Kidney (tissue), 14 donors: ENCODE measurements around the gene CMTM8. TPM values are rescaled to one million over a fixed set of nuclear protein-coding genes. Genes with fewer than 3 reads are reported as not detected.
A peak's percentile ranks its signal among the peaks of the same experiment; 100 is the strongest.

Source experiments
- DNase-seq, 5 donors: peaks; one replicate each; pipeline ENCODE4 v3.0.0-alpha.2; 2013 to 2020
- FAIRE-seq: peaks from 2 replicates; lab custom pipeline; 2012; peaks lifted over from hg19 to GRCh38; lab: Jason Lieb, UNC
- H3K27ac ChIP-seq, 2 donors: one replicate each; pipeline ENCODE4 v1.7.0; 2013; ENCODE audit warnings: low read depth in 2 of 2, low read length in 2 of 2, inconsistent platforms in 1 of 2
- H3K27me3 ChIP-seq: one replicate; pipeline ENCODE4 v1.7.1; 2013; ENCODE audit warnings: low read length, inconsistent platforms; ENCODE audit not compliant: control insufficient read depth, insufficient read depth
- H3K36me3 ChIP-seq, 3 donors: one replicate each; pipeline versions ENCODE4 v1.7.0 to v1.7.1; 2013; ENCODE audit warnings: low read length in 3 of 3, control low read depth in 1 of 3, inconsistent platforms in 1 of 3; ENCODE audit not compliant: insufficient read depth in 3 of 3, control insufficient read depth in 2 of 3
- H3K4me1 ChIP-seq, 3 donors: one replicate each; pipeline versions ENCODE4 v1.7.0 to v1.7.1; 2013; ENCODE audit warnings: low read length in 3 of 3, inconsistent platforms in 1 of 3, low read depth in 1 of 3; ENCODE audit not compliant: control insufficient read depth in 2 of 3, insufficient read depth in 2 of 3
- H3K4me3 ChIP-seq, 3 donors: one replicate each; pipeline versions ENCODE4 v1.7.0 to v1.8.1; 2013; ENCODE audit warnings: low read length in 3 of 3, control low read depth in 1 of 3, inconsistent platforms in 1 of 3
- H3K9ac ChIP-seq, 3 donors: one replicate each; pipeline versions ENCODE4 v1.7.0 to v1.7.1; 2013; ENCODE audit warnings: low read length in 3 of 3, control low read depth in 1 of 3, inconsistent platforms in 1 of 3
- H3K9me3 ChIP-seq, 3 donors: one replicate each; pipeline versions ENCODE4 v1.7.0 to v1.7.1; 2013; ENCODE audit warnings: low read length in 3 of 3, control low read depth in 1 of 3, inconsistent platforms in 1 of 3; ENCODE audit not compliant: control insufficient read depth in 2 of 3, insufficient read depth in 1 of 3
- intact Hi-C: fragments of 100-400 bp; cut with DNase I; formaldehyde crosslinking; loops from one replicate; pipeline ENCODE4 v1.11.1; 2022
- polyA plus RNA-seq: library from polyadenylated mRNA; stranded (reverse); fragments of 350-450 nt; fragmentation: Illumina TruSeq; extraction: RNeasy Lipid Tissue Mini Kit (QIAGEN cat#74804); gene quantifications from one replicate; pipeline ENCODE4 v1.2.3, GENCODE V29; 2014; ENCODE audit warnings: low read depth, low replicate concordance; ENCODE audit not compliant: insufficient read depth
- total RNA-seq: library from RNA; stranded (reverse); fragmentation: NEBNext Ultra II Directional; extraction: Animal tissue kit (Norgen Biotek cat#: 25700); gene quantifications from one replicate; pipeline ENCODE4 v1.2.1, GENCODE V29; 2021
- TF ChIP-seq, protein P1 (sequence below): IDR thresholded peaks from 3 replicates; pipeline ENCODE4 v1.5.1; 2012; ENCODE audit warnings: mild to moderate bottlenecking, moderate library complexity, borderline replicate concordance; ENCODE audit not compliant: insufficient read depth; ENCODE audit errors: extremely low read depth
- donor health status: control.
- donor health status: control.
- donor health status: control.
- donor health status: control.
- donor health status: control.
- donor health status: DM: yes; HTN: yes; CAD: no.
- donor health status: Normal renal cell carcinoma (clear cell type).

The CMTM8 gene
- total and polyA plus RNA-seq, 2 donors from 2014 or later = 5.4 to 9.6 TPM

DNA sequence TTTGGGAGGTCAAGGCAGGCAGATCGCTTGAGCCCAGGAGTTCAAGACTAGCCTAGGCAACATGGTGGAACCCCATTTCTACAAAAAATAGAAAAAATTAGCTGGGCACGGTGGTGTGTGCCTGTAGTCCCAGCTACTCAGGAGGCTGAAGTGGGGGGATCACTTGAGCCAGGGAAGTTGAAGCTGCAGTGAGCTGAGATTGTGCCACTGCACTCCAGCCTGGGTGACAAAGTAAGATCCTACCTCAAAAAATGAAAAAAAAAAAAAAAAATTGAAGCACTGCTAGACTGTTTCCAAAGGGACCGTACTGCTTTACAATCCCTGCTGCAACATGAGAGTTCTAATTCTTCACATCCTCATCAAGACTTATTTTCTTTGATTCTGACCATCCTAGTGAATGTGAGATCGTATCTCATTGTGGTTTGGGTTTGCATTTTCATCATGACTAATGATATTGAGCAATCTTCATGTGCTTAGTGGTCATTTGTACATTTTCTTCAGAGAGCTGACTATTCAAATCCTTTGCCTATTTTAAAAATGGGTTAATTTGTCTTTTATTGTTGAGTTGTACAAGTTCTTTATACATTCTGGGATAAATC, 10.8 kb downstream of the CMTM8 start:
- H3K9me3 ChIP-seq = no peaks in the 10 kb centered on the region
- DNase-seq (no peak), FAIRE-seq (no peak)
- H3K4me1 ChIP-seq = no peaks in the 10 kb centered on the region
- H3K27me3 ChIP-seq = no peaks in the 10 kb centered on the region
- no peaks in the 10 kb centered on the region for H3K36me3 ChIP-seq
- no peak overlapping the region for H3K4me3 ChIP-seq
- TF ChIP-seq, protein P1, sequence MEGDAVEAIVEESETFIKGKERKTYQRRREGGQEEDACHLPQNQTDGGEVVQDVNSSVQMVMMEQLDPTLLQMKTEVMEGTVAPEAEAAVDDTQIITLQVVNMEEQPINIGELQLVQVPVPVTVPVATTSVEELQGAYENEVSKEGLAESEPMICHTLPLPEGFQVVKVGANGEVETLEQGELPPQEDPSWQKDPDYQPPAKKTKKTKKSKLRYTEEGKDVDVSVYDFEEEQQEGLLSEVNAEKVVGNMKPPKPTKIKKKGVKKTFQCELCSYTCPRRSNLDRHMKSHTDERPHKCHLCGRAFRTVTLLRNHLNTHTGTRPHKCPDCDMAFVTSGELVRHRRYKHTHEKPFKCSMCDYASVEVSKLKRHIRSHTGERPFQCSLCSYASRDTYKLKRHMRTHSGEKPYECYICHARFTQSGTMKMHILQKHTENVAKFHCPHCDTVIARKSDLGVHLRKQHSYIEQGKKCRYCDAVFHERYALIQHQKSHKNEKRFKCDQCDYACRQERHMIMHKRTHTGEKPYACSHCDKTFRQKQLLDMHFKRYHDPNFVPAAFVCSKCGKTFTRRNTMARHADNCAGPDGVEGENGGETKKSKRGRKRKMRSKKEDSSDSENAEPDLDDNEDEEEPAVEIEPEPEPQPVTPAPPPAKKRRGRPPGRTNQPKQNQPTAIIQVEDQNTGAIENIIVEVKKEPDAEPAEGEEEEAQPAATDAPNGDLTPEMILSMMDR = no peak
- intact Hi-C loops = no loop called here
- H3K9ac ChIP-seq = no peak overlapping the region
- no peak overlapping the region for H3K27ac ChIP-seq

DNA sequence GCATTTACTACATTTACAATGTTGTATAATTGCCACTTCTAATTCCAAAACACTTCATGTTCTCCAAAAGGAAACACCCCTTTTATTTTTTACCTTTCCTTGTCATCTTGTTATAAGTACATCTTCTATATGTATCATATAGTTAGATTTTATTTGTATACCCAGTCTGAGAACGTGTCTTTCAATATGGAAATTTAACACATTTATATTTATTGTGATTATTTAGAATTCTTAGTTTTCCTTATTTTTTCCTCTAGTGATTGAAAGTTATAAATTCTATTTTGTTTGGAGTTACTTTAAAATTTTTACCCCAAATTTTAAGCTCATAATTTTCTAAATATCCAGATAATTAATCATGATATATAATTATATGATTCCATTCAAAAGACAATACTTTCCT, 15.8 kb downstream of the CMTM8 start:
- peak; percentile 44 for FAIRE-seq

DNA sequence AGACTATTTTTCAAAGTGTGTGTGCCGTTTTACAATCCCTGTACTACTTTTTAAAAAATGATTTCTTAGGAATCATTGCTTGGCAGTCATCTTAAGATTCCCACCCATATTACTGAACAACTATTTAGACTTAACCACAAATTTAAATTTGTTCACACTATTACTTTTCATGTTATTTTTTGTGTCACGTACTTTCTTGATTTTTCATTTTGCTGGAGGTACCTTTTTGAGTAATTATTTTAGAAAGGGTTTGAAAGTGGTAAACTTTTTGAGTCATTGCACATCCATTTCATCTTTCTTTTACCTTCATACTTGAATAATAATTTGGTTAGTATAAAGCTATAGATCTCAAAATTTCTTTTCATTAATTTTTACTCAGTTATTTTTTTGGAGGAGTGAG, 16.9 kb downstream of the CMTM8 start:
- Histone ChIP-seq H3K4me3 (no peak overlapping the region), H3K4me1 (no peaks in the 10 kb centered on the region), H3K27ac (no peak overlapping the region), H3K36me3 (no peaks in the 10 kb centered on the region), H3K9ac (no peak overlapping the region), H3K27me3 (no peaks in the 10 kb centered on the region), H3K9me3 (no peaks in the 10 kb centered on the region)
- FAIRE-seq (peak; percentile 19), DNase-seq (no peak)
- intact Hi-C loops = no loop called here
- TF ChIP-seq, protein P1 = no peak

More for the DNA sequence above, 15.8 kb downstream of the CMTM8 start:
- H3K9ac ChIP-seq = no peak overlapping the region
- DNase-seq = no peak
- TF ChIP-seq, protein P1 = no peak
- intact Hi-C loops = no loop called here
- H3K4me3 ChIP-seq = no peak overlapping the region
- no peaks in the 10 kb centered on the region for H3K9me3 ChIP-seq
- no peaks in the 10 kb centered on the region for H3K36me3 ChIP-seq
- H3K27me3 ChIP-seq = no peaks in the 10 kb centered on the region
- no peak overlapping the region for H3K27ac ChIP-seq
- H3K4me1 ChIP-seq = no peaks in the 10 kb centered on the region

DNA sequence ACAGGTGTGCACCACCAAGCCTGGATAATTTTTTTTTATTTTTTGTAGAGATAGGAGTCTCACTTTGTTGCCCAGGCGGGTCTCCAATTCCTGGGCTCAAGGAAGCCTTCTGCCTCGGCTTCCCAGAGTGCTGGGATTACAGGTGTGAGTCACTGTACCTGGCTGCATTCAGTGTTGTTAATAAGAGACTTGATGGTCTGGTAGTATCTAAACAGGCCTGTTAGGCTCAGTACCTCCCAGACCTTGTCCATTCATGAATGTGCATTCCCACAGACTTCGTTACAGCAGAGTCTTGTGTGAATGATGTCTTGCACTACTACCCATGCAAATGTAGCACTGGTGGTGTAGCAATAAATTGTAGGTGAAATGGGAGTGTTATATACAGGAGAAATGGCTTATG, 17.7 kb downstream of the CMTM8 start:
- no peaks in the 10 kb centered on the region for H3K27me3 ChIP-seq
- DNase-seq (no peak), FAIRE-seq (no peak)
- intact Hi-C loops = no loop called here
- TF ChIP-seq, protein P1 = no peak
- H3K9me3 ChIP-seq = no peaks in the 10 kb centered on the region
- H3K9ac ChIP-seq = no peak overlapping the region
- H3K36me3 ChIP-seq = no peaks in the 10 kb centered on the region
- H3K4me1 ChIP-seq = no peaks in the 10 kb centered on the region
- H3K27ac ChIP-seq = no peak overlapping the region
- no peak overlapping the region for H3K4me3 ChIP-seq
